ENCODE measurements around the gene DHODH.

DHODH gene

DNA sequence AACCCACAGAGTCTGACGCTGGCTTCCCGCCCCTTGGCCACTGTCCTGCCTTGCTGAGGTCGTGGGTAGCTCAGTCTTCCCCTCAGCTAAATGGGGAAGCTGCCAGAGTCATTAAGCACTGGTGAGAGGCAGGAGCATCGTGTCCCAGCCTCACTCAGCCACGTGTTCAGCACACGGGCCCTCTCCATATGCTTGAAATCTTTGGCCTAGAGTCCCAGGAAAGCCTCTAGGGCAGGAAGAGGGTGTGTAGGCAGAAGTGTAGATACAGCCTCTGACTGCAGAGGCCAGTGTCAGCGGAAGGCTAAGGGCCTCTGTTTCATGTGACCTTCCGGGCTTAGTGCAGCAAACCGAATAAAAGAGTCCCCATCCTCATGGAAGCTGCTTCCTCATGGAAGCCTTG is 4.1 kb downstream of the DHODH start:
- Histone ChIP-seq H3K4me3 (no peak overlapping the region), H3K27ac (peak overlapping the region in 2 of 21 experiments; percentile 29 to 43)

DNA sequence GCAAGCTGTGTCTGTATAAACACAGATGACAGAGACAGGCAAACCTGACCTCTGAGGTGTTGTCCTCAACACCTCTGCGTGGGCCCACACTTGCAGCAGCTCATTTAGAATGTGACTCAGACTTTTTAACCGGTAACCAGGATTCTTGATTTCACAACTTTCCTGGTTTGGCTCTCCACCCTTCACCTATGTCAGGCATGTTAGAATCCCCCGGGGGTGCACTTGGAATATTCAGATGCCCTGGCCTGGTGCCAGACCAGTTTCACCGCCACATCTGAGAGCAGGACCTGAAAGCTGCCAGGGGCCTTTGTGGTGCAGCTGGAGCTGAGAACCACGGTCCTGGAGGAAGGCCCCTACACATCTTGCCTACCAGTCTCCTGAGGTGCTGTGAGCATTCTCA is 4.8 kb downstream of the DHODH start:
- H3K27ac ChIP-seq = peak overlapping the region in 8 of 21 experiments; percentile 21 to 49 (median 30)
- H3K4me3 ChIP-seq = no peak overlapping the region

DNA sequence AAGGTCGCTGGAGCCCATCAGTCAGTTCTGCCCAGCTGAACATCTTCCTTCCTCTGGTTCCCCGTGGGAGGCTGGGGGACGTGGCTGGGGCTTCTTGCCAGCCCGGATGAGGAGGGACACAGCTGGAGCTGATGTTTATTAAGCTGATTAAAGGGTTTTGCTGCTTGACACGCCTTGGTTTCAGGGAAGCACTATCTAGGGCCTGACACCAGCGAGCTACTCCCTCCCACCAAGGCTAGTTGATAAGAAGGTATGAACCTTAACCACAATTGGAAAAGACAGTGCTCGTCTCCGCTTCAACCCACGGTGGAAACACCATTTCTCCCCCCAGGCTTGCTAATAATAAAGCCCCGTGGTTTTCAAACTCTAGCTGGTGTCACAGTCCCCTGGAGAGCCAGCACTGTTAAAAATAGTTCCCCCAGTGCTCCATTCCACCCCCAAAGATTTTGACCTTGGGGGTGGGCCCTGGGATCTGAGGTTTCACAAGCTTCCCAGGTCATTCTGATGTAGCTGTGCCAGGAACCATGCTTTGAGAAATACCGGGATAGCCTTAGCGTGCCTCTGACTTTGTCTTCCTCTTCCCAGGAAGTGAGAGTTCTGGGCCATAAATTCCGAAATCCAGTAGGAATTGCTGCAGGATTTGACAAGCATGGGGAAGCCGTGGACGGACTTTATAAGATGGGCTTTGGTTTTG is 5.5 kb downstream of the DHODH start:
- Histone ChIP-seq H3K4me3 (no peak overlapping the region), H3K27ac (peak overlapping the region in 9 of 21 experiments; percentile 14 to 49 (median 31))

DNA sequence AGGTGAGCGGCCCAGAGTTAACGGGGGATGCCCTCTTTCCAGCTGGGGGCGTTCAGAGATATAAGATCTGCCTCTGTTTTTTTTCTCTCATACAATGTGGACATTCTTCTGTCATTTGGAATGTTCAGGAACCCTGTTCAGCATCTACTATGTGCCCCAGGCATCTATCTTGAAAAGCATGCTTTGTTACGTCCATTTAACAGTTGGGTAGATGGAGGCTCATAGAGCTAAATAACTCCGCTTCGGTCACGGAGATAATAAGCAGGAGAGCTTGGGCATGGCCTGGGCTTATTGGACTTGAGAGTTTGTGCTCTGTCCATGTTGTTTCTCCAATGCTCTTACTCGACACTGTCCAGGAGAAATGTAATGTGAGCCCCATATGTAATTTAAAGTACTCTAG is 6.1 kb downstream of the DHODH start:
- no peak overlapping the region for H3K27ac ChIP-seq
- H3K4me3 ChIP-seq = no peak overlapping the region

DNA sequence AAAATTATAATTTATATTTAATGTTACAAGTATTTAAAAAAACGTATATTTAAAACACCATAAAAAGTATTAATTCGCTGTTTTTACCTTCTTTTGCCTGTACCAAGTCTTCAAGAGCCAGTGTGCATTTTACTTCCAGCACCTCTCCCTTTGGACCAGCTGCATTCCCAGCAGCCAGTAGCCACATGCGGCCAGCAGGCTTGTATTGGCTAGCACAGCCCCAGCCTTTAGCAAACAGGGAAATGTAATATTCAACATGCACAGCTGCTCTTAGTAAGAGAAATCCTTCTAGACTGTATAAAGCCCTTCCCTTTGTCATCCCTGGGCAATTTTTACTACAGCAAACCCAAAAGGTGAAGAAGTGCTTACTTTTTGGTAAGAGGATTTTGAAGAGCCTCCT is 6.6 kb downstream of the DHODH start:
- no peak overlapping the region for H3K27ac ChIP-seq
- H3K4me3 ChIP-seq = no peak overlapping the region

DNA sequence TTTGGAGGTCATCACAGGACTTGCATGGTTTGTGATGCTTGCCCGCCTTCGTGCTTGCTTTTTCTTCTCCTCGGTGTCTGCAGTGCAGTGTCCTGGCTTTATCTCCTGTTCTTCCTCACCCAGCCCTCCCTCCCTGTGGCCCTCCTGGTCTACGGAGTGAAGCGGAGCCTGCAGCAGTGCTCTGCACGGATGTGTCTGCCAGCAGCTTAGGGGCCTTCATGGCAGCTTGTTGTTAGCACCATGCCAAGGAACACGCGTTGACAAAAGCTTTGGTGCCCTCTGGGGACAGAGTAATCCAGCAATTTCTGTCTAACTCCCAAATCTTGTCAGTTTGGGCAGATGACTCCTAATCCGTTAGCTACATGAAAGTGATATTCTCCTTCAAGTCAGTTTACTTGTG is 9.9 kb downstream of the DHODH start:
- Histone ChIP-seq H3K27ac (no peak overlapping the region), H3K4me3 (no peak overlapping the region)

DNA sequence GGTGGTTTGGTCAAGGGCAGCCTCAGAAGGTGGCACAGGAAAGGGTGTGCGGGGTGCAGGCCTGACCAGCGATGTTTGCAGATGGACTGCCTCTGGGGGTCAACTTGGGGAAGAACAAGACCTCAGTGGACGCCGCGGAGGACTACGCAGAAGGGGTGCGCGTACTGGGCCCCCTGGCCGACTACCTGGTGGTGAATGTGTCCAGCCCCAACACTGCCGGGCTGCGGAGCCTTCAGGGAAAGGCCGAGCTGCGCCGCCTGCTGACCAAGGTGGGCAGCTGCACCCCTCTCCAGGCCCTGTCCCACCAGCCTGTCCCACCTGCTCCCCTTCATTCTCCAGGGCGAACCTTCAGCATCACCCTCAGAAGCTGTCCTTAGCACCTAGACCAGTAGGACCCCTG is 12.5 kb downstream of the DHODH start:
- Histone ChIP-seq H3K27ac (no peak overlapping the region), H3K4me3 (no peak overlapping the region)

DNA sequence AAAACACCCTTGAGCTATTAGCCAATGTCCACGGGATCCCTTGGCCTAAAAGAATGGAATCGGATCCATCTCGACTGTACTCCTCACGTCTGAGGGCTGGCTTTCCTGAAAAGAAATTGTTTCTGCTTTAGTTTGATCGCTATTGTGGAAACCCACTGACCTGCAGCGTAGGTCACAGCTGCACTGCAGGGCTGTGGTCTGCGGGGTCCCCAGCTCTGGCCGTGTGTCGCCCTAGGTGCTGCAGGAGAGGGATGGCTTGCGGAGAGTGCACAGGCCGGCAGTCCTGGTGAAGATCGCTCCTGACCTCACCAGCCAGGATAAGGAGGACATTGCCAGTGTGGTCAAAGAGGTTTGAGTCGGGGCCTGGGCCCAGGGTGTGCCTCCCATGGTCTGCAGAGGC is 13.6 kb downstream of the DHODH start:
- H3K27ac ChIP-seq = no peak overlapping the region
- no peak overlapping the region for H3K4me3 ChIP-seq

DNA sequence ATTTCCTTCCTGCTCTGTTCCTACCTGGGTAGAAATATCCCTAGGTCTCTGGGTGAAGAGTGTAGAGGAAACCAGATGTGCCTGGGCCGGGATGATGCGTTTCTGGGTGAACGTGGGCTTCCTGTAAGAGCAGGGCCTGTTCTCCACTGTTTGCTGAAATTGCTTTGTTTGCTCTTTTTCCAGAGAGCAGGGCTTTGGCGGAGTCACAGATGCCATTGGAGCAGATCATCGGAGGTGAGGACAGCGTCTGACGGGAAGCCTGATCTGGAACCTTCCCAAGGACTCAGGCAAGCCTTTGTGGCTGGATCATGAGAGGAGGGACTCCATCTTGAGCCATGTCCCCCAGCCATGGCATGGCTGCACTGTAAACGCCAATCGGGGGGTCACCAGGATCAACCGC is 15.4 kb downstream of the DHODH start:
- no peak overlapping the region for H3K27ac ChIP-seq
- no peak overlapping the region for H3K4me3 ChIP-seq

DNA sequence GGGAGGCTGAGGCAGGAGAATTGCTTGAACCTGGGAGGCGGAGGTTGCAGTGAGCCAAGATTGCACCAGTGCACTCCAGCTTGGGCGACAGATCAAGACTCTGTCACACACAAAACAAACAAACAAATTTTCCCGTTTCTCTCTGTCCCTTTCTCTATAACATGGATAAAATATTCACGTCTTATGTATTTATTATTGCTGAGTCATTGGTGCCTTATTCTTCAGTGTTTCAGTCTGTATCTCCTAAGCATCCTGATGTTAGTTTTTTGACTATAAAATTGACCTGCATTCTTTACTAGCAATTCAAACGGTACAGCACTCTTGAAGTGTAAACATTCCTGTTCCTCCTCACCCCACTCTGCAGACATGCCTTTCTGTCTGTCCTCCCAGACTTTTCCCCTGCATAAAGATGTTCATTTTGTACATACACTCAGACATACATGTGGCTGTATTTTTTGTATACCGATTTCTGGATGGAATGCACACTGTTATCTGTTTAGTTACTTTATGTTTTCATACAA is 16.4 kb downstream of the DHODH start:
- H3K27ac ChIP-seq = no peak overlapping the region
- H3K4me3 ChIP-seq = no peak overlapping the region

DNA sequence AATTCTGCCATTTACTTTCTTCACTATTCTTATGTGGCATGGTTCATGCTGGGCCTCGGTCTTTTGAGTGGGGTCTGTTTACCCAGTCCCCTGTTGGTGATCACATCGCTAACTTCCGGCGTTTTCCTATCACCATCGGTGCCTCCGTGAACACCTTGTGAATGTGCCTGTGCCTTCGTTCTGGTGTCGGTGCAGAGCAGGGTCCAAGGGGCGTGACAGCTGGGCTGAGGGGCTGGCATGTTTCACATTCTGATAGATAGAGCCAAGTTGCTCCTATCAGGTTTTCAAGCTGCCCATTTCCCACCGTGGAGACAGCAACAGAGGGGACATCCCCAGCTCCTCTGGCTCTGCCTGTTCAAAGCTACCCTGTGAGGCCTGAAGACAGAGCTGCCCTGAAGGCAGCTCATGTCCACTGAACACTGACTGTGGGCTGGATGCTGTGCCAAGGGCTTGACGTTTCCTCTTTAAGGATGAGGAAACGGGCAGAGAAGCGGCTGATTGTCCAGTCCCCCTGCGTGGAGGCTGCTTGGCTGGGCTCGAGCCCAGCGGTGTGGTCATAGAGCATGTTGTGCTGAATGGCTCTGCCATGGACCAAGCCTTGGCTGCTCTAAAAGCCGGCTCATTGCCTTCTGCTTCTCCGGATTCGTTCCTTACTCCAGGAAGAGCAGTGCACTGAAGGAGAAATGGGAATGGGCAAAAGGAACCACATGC is 17.0 kb downstream of the DHODH start:
- H3K4me3 ChIP-seq = no peak overlapping the region
- peak overlapping the region in 1 of 21 experiments; percentile 0 for H3K27ac ChIP-seq

DNA sequence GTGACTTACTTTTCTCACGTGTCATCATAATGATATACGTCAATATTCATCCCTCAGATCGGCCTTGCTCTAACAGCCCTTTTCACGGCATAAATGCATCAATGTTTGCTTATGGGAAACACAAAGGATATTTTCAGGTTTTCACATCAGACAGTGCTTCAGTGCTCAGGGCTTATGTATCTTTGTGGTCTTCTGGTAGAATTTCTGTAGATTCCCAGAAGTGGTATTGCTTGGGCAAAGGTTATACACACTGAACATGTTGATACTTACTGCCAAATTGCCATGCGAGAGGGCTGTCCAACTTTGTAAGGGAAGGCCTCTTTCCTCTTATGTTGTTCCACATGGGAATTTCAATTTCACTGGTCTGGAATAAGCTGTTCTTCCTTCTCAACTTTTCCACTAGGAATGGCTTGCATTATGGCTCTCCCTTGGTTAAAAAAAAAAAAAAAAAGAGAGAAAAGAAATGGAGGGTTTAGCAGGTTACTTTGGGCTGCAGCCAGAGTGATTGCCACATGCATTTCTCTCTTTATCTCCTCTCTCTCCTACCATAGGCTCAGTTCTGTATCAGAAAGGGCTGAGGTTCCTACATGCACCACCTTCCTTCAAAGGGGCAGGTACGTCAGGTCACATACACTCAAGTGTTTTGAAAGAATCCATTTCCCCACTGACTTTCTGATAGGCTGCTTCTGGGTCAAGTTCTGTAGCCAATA is 19.3 kb downstream of the DHODH start:
- H3K4me3 ChIP-seq = no peak overlapping the region
- H3K27ac ChIP-seq = no peak overlapping the region

DNA sequence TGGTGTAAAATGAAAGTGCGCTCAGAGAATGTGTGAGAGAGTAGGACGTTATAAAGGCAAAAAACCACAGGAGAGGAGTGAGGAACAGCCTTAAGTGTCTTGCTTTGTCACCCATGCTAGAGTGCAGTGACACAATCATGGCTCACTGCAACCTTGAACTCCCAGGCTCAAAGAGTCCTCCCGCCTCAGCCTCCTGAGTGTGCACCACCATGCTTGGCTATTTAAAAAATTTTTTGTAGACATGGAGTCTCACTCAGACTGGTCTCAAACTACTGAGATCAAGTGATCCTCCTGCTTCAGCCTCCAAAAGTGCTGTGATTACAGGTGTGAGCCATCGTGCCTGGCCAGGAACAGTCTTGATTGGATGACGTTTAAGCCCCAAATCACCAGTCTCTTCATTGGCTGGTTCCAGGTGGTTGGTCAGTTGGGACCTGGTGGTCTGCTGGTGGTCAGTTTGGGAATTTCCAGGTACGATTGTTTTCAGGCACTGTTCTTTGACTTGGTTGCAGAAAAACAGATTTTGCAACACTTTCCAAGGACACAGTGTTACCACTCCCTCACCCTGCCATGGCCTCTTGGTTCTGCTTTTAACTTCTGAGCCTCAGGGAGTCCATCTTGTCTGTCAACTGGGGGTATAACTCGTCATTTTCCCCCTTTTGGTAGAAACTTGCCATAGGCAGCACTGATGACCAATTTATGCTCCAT is 21.2 kb downstream of the DHODH start:
- no peak overlapping the region for H3K27ac ChIP-seq

DNA sequence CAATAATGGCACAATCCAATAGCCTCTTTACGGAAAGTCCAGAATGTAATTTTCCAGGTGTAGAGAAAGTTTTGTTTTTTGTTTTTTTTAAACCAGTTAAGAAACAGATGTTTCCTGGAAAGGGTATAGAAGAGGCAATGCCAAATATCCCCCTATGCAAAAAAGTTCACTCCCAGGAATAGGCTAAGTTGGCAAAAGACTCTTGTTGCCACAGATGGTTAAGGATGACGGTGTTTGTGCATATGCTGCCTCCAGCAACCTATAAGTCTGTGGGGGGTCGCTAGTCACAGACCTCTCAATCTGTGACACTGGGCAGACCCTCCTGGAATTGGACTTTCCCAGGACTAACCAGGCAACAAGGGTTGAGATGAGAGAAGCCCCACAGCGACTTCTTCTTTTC is 24.9 kb downstream of the DHODH start:
- no peak overlapping the region for H3K27ac ChIP-seq
- no peak overlapping the region for H3K4me3 ChIP-seq

More for the DNA sequence above, 21.2 kb downstream of the DHODH start:
- no peak overlapping the region for H3K4me3 ChIP-seq

DNA sequence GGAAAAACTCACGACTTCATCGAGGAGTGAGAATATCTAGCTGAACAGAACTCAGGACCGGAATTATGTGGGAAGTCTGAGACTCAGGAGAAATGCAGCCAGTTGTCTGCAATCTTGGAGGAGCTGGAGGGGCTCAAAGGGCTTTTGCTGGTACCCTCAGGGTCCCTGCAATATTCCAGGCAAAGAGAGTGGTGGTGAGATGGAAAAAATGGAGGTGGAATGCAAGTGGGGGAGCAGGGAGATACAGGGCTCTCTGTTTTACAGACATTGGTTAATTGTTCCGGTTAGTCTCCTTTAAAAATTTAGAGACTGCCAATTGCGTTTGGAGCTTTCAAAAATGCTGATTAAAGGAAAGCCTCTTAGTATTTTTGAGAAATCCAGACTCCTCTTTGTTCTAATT is 27.6 kb downstream of the DHODH start:
- no peak overlapping the region for H3K27ac ChIP-seq
- H3K4me3 ChIP-seq = no peak overlapping the region

DNA sequence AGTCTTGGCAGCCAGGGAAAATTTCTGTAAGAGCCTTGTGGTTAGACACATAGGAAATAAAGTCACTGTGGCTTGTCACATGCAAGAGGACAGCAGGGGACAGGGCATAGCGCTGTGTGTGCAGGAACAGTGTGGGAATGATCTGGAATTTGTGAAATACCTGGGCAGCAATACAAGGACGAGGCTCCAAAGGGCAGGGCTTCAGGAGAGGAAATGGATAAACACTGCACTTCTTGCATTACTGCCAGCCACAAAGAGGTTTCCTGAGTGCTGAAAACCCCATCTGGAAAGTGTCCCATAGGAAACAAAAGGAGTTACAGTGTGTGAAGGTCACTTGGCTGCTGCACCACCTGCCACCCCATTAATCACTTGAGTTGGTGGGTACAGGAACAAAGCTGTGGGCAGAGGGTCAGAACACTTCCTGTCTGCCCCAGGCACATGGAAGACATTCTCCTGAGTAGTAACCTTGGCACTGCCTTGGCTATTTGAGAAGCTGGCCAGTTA is 33.7 kb downstream of the DHODH start:
- no peak overlapping the region for H3K4me3 ChIP-seq
- H3K27ac ChIP-seq = no peak overlapping the region

DNA sequence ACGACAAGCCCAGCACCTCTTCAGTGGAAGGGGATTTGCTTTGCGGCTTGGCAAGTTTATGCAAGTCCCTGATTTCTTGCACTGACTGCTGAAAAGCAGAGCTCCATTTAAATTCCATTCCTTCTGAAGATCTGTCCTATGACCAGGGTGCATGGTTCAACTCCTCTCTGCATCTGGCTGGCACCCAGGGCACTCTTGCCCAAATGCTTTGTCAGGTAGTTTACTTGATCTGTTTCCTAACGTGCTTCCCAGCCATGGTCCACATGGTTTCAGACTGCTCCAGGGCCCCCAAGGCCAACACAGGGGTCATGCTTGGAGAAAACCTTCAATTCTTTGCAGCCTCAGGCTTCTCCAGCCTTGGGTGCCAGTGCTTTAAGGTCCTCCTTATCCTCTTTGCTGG is 34.5 kb downstream of the DHODH start:
- H3K4me3 ChIP-seq = no peak overlapping the region

DNA sequence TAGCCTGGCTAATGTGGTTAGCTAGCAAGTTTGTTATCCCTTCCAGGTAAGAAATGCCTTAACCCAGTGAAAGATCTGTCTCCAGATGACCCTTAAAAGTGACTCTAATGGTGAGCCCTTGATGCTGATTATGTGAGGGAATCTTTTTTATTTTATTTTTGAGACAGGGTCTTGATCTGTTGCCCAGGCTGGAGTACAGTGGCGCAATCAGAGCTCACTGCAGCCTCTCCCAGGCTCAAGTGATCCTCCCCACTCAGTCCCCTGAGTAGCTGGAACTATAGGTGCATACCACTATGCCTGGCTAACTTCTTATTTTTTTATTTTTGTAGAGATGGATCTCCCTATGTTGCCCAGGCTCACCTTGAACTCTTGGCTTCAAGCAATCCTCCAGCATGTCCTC is 35.0 kb downstream of the DHODH start:
- H3K27ac ChIP-seq = no peak overlapping the region

More for the DNA sequence above, 34.5 kb downstream of the DHODH start:
- no peak overlapping the region for H3K27ac ChIP-seq

DNA sequence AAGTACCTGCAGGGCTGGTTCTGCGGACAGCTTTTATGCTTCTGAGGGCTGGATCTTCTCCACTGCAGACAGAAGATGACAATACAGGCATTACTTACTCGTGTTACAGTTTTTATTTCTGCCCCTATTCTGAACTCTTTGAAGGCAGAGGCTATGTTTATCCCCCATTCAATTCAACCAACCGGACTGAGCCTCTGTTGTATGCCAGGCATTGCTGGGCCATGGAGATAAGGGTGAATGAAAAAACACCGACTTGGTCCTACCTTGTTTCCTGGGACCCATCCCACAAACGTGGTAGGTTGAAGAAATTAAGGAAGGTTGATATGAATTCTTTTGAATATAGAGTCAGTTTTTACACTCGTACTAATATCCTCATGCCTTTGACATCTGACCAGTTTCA is 35.8 kb downstream of the DHODH start:
- Histone ChIP-seq H3K27ac (no peak overlapping the region), H3K4me3 (no peak overlapping the region)

More for the DNA sequence above, 35.0 kb downstream of the DHODH start:
- H3K4me3 ChIP-seq = no peak overlapping the region

DNA sequence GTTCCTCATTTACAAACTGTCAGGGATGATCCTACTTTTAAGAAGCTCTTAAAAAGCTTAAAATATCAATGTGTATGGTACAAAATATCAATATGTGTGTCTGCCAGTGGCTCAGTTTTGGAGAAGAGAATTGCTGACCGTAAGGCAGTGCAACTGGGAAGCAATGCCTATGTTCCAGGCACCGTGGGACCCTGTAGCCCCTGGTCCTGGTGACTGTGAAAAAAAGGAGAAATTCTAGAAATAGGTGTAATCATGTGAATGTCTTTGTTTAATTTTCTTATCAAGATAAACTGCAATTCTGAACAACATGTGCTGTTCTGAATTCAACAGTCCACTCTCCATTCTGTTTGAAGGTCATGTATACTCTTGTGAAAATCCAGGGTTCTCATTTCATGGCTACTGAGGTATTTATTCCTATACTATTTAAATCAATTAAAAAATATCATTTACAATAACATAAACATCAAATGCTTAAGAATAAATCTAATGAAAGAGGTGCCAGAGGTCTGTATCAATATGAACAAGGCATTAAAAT is 36.3 kb downstream of the DHODH start:
- Histone ChIP-seq H3K27ac (no peak overlapping the region), H3K4me3 (no peak overlapping the region)
